Neural cell (in vitro differentiated cells): Measurements from ENCODE around the gene TOMM7. TPM values are rescaled to one million over a fixed set of nuclear protein-coding genes. Genes with fewer than 3 reads are reported as not detected.

Experiments used
- H2AFZ ChIP-seq: fragments of 200-600, 300-800 bp; sonication (generic), shearing (Covaris generic); 2 replicates; pipeline ENCODE4 v1.6.0; 2014; ENCODE audit warnings: low read depth, mild to moderate bottlenecking, antibody characterized with exemption, low read length, moderate library complexity
- H3F3A ChIP-seq: fragments of 200-600 bp; shearing (Covaris generic); 2 replicates; pipeline ENCODE4 v1.6.1; 2016; ENCODE audit warnings: mild to moderate bottlenecking, moderate library complexity, mixed read lengths, antibody characterized with exemption, low read length; ENCODE audit not compliant: insufficient read depth, poor library complexity, severe bottlenecking
- H3K27ac ChIP-seq: fragments of 200-600, 300-800 bp; sonication (generic), shearing (Covaris generic); 2 replicates; pipeline ENCODE4 v1.5.1; 2014; ENCODE audit warnings: mild to moderate bottlenecking, low read length, moderate library complexity
- H3K27me3 ChIP-seq: fragments of 300-800, 200-600 bp; sonication (generic), shearing (Covaris generic); 2 replicates; pipeline ENCODE4 v1.6.0; 2014; ENCODE audit warnings: mild to moderate bottlenecking, low read depth, low read length, moderate library complexity; ENCODE audit not compliant: insufficient read depth
- H3K36me3 ChIP-seq: fragments of 300-800, 200-600 bp; sonication (generic), shearing (Covaris generic); 2 replicates; pipeline ENCODE4 v1.5.1; 2014; ENCODE audit warnings: mild to moderate bottlenecking, antibody characterized with exemption, low read length, moderate library complexity; ENCODE audit not compliant: insufficient read depth
- H3K4me2 ChIP-seq: fragments of 300-800, 200-600 bp; sonication (generic), shearing (Covaris generic); 2 replicates; pipeline ENCODE4 v1.6.0; 2014; ENCODE audit warnings: mild to moderate bottlenecking, low read length
- H3K4me3 ChIP-seq: fragments of 300-800, 200-600 bp; sonication (generic), shearing (Covaris generic); 2 replicates; pipeline ENCODE4 v1.5.1; 2014; ENCODE audit warnings: mild to moderate bottlenecking, low read length, moderate library complexity
- H3K79me2 ChIP-seq: fragments of 200-600 bp; shearing (Covaris generic); replicated peaks from 2 replicates; pipeline ENCODE4 v1.6.0; 2014; ENCODE audit warnings: mild to moderate bottlenecking, low read length, moderate library complexity; ENCODE audit not compliant: insufficient read depth
- H3K9ac ChIP-seq: fragments of 300-800, 200-600 bp; sonication (generic), shearing (Covaris generic); 2 replicates; pipeline ENCODE4 v1.6.1; 2016; ENCODE audit warnings: mild to moderate bottlenecking, low read length, mixed read lengths
- H3K9me2 ChIP-seq: fragments of 200-600 bp; shearing (Covaris generic); 2 replicates; pipeline ENCODE4 v1.6.1; 2016; ENCODE audit warnings: mild to moderate bottlenecking, low read length, mixed read lengths; ENCODE audit not compliant: insufficient read depth
- H3K9me3 ChIP-seq: fragments of 200-600, 300-800 bp; sonication (generic), shearing (Covaris generic); 2 replicates; pipeline ENCODE4 v1.6.1; 2016; ENCODE audit warnings: mild to moderate bottlenecking, mixed run types, low read length, moderate library complexity, mixed read lengths
- H4K20me1 ChIP-seq: fragments of 200-600 bp; shearing (Covaris generic); 2 replicates; pipeline ENCODE4 v1.6.1; 2016; ENCODE audit warnings: mild to moderate bottlenecking, mixed run types; ENCODE audit not compliant: insufficient read depth
- EZH2 ChIP-seq: fragments of 200-600, 300-800 bp; shearing (Covaris generic), sonication (generic); IDR thresholded peaks from 2 replicates; pipeline ENCODE4 v1.6.1; 2014; ENCODE audit warnings: antibody characterized with exemption, low read length, borderline replicate concordance, mild to moderate bottlenecking; ENCODE audit not compliant: insufficient read depth, poor library complexity, severe bottlenecking
- MXI1 ChIP-seq: fragments of 450-650 bp; conservative IDR thresholded peaks from 2 replicates; pipeline ENCODE4 v1.6.1; 2014; ENCODE audit warnings: antibody characterized with exemption, mild to moderate bottlenecking; ENCODE audit not compliant: poor library complexity, severe bottlenecking
- POLR2AphosphoS5 ChIP-seq: IDR thresholded peaks from 2 replicates; pipeline ENCODE4 v1.6.1; 2012
- RAD21 ChIP-seq: fragments of 450-650 bp; conservative IDR thresholded peaks from 2 replicates; pipeline ENCODE4 v1.6.1; 2014; ENCODE audit warnings: antibody characterized with exemption, mild to moderate bottlenecking, moderate library complexity
- SMC3 ChIP-seq: fragments of 450-650 bp; conservative IDR thresholded peaks from 2 replicates; pipeline ENCODE4 v1.6.1; 2014; ENCODE audit warnings: antibody characterized with exemption, mild to moderate bottlenecking, moderate library complexity; ENCODE audit not compliant: poor library complexity
- TAF1 ChIP-seq: IDR thresholded peaks from 2 replicates; pipeline ENCODE4 v1.6.1; 2012; ENCODE audit warnings: low read depth
- polyA plus RNA-seq: library from polyadenylated mRNA; depleted of rRNA; stranded (reverse); fragments of >200 nt; gene quantifications from 2 replicates; pipeline ENCODE4 v1.2.3, GENCODE V29; 2014
- TF ChIP-seq, protein P1 (sequence below): fragments of 450-650 bp; IDR thresholded peaks from 2 replicates; pipeline ENCODE4 v1.5.1; 2014; ENCODE audit warnings: antibody characterized with exemption, mild to moderate bottlenecking, moderate library complexity; ENCODE audit not compliant: poor library complexity, severe bottlenecking
- TF ChIP-seq, protein P2 (sequence below): IDR thresholded peaks from 2 replicates; pipeline ENCODE4 v1.6.1; 2012; ENCODE audit warnings: borderline replicate concordance

Gene TOMM7
- polyA plus RNA-seq, 1 donor from 2014 or later, result 241 TPM

- Histone ChIP-seq H4K20me1 (no peaks in the 10 kb centered on the region), H3K9me2 (no peaks in the 10 kb centered on the region), H3K27me3 (no peaks in the 10 kb centered on the region), H2AFZ (no peak overlapping the region), H3K79me2 (no peaks in the 10 kb centered on the region), H3K9me3 (no peaks in the 10 kb centered on the region), H3F3A (no peaks in the 10 kb centered on the region), H3K9ac (no peak overlapping the region), H3K36me3 (no peaks in the 10 kb centered on the region), H3K27ac (no peak overlapping the region), H3K4me2 (no peak overlapping the region), H3K4me3 (no peak overlapping the region)
- TF ChIP-seq SMC3 (no peak), EZH2 (no peak), TAF1 (no peak), MXI1 (no peak)
- TF ChIP-seq, protein P1, sequence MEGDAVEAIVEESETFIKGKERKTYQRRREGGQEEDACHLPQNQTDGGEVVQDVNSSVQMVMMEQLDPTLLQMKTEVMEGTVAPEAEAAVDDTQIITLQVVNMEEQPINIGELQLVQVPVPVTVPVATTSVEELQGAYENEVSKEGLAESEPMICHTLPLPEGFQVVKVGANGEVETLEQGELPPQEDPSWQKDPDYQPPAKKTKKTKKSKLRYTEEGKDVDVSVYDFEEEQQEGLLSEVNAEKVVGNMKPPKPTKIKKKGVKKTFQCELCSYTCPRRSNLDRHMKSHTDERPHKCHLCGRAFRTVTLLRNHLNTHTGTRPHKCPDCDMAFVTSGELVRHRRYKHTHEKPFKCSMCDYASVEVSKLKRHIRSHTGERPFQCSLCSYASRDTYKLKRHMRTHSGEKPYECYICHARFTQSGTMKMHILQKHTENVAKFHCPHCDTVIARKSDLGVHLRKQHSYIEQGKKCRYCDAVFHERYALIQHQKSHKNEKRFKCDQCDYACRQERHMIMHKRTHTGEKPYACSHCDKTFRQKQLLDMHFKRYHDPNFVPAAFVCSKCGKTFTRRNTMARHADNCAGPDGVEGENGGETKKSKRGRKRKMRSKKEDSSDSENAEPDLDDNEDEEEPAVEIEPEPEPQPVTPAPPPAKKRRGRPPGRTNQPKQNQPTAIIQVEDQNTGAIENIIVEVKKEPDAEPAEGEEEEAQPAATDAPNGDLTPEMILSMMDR, result no peak
- TF ChIP-seq, protein P2, sequence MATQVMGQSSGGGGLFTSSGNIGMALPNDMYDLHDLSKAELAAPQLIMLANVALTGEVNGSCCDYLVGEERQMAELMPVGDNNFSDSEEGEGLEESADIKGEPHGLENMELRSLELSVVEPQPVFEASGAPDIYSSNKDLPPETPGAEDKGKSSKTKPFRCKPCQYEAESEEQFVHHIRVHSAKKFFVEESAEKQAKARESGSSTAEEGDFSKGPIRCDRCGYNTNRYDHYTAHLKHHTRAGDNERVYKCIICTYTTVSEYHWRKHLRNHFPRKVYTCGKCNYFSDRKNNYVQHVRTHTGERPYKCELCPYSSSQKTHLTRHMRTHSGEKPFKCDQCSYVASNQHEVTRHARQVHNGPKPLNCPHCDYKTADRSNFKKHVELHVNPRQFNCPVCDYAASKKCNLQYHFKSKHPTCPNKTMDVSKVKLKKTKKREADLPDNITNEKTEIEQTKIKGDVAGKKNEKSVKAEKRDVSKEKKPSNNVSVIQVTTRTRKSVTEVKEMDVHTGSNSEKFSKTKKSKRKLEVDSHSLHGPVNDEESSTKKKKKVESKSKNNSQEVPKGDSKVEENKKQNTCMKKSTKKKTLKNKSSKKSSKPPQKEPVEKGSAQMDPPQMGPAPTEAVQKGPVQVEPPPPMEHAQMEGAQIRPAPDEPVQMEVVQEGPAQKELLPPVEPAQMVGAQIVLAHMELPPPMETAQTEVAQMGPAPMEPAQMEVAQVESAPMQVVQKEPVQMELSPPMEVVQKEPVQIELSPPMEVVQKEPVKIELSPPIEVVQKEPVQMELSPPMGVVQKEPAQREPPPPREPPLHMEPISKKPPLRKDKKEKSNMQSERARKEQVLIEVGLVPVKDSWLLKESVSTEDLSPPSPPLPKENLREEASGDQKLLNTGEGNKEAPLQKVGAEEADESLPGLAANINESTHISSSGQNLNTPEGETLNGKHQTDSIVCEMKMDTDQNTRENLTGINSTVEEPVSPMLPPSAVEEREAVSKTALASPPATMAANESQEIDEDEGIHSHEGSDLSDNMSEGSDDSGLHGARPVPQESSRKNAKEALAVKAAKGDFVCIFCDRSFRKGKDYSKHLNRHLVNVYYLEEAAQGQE, result no peak
Observed at GRCh38 chr7:22845221-22845834, 22.7 kb upstream of the TOMM7 start.

DNA sequence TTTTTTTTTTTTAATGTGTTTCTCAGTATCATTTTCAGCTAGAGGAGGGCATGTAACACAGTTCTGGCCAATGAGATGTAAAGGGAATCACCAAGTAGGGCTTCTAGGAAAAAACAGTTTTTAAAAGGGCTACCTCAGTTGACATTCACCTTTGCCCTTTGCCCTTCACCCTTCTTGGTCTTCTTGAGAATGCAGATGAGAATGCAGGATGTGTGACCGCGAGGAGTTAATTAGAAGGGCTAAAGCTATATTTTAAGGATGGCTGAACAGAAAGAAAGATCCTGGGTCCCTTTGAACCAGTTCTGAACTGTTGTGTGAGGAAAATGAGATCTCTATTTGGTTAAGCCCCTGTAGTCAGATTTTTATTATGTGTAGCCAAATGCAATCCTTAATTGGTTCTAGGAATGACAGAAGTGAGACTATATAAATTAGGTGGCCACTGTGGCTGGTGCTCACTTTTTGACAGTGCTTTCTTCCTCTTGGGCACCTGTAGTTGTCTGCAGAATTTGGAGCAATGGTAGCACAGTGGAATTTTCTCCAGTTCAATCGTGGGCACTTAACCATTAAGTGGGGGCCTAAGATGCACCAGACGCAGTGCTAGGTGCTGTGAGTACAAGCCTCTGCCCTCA, 21.1 kb upstream of the TOMM7 start:
- H3K4me3 ChIP-seq, result no peak overlapping the region
- H3K79me2 ChIP-seq, result no peaks in the 10 kb centered on the region
- H3K36me3 ChIP-seq, result no peaks in the 10 kb centered on the region
- no peak overlapping the region for H2AFZ ChIP-seq
- no peaks in the 10 kb centered on the region for H3K9me2 ChIP-seq
- H3F3A ChIP-seq, result no peaks in the 10 kb centered on the region
- TF ChIP-seq SMC3, result no peak
- TF ChIP-seq, protein P1, result no peak
- TF ChIP-seq TAF1, result no peak
- TF ChIP-seq RAD21, result no peak
- no peak for TF ChIP-seq POLR2AphosphoS5
- no peak for TF ChIP-seq EZH2
- H3K9me3 ChIP-seq, result no peaks in the 10 kb centered on the region
- no peaks in the 10 kb centered on the region for H3K27me3 ChIP-seq
- no peaks in the 10 kb centered on the region for H4K20me1 ChIP-seq
- H3K4me2 ChIP-seq, result no peak overlapping the region
- H3K9ac ChIP-seq, result no peak overlapping the region
- no peak overlapping the region for H3K27ac ChIP-seq
